ENCODE measurements around the gene THBS3. TPM values are rescaled to one million over a fixed set of nuclear protein-coding genes. Genes with fewer than 3 reads are reported as not detected.
"Not testable (repeated sequence)": the region's sequence is repeated elsewhere in the genome, so short reads cannot be mapped to it uniquely, and the experiment has no call there.

The THBS3 gene
- total RNA-seq, 1 donor from 2014 or later, result 40.2 TPM

GRCh38 chr1:155225404-155225759 is 17.7 kb upstream of the THBS3 start:
- not testable (repeated sequence) for H3K4me3 ChIP-seq (ENCODE audit: low read length in 3 of 3); H3K9me3 ChIP-seq (ENCODE audit: control insufficient read depth in 3 of 3, low read length in 3 of 3); H3K9ac ChIP-seq (ENCODE audit: low read depth in 1 of 3, low read length in 3 of 3); H3K27ac ChIP-seq (ENCODE audit: low read depth, low read length); H3K27me3 ChIP-seq (ENCODE audit: control insufficient read depth in 3 of 3, insufficient read depth in 3 of 3, low read length in 3 of 3); H3K36me3 ChIP-seq (ENCODE audit: control insufficient read depth in 3 of 3, insufficient read depth in 3 of 3, low read length in 3 of 3)
- H3K4me1 ChIP-seq (ENCODE audit: control insufficient read depth in 3 of 3, insufficient read depth in 3 of 3, low read length in 3 of 3), result peaks cover 13 to 20% (median 14%) of the 10 kb centered on the region in 3 donors

- H3K4me3 ChIP-seq (ENCODE audit: low read length in 3 of 3), result no peak overlapping the region
- peaks cover 12 to 18% (median 16%) of the 10 kb centered on the region in 3 donors for H3K4me1 ChIP-seq (ENCODE audit: control insufficient read depth in 3 of 3, insufficient read depth in 3 of 3, low read length in 3 of 3)
- no peaks in the 10 kb centered on the region for H3K36me3 ChIP-seq (ENCODE audit: control insufficient read depth in 3 of 3, insufficient read depth in 3 of 3, low read length in 3 of 3)
- H3K9me3 ChIP-seq (ENCODE audit: control insufficient read depth in 3 of 3, low read length in 3 of 3), result no peaks in the 10 kb centered on the region
- H3K27me3 ChIP-seq (ENCODE audit: control insufficient read depth in 3 of 3, insufficient read depth in 3 of 3, low read length in 3 of 3), result no peaks in the 10 kb centered on the region
- no peak overlapping the region for H3K9ac ChIP-seq (ENCODE audit: low read depth in 1 of 3, low read length in 3 of 3)
- no peak overlapping the region for H3K27ac ChIP-seq (ENCODE audit: low read depth, low read length)
These were observed 15.3 kb upstream of the THBS3 start for GRCh38 chr1:155223047-155223446.

- H3K4me1 ChIP-seq (ENCODE audit: control insufficient read depth in 3 of 3, insufficient read depth in 3 of 3, low read length in 3 of 3); H3K27ac ChIP-seq (ENCODE audit: low read depth, low read length); H3K4me3 ChIP-seq (ENCODE audit: low read length in 3 of 3): not testable (repeated sequence)
These were observed 12.7 kb upstream of the THBS3 start for GRCh38 chr1:155220211-155220965.

GRCh38 chr1:155219592-155220031 is 11.9 kb upstream of the THBS3 start:
- Histone ChIP-seq H3K36me3 (ENCODE audit: control insufficient read depth in 3 of 3, insufficient read depth in 3 of 3, low read length in 3 of 3) (peaks cover 0 to 2% (median 0%) of the 10 kb centered on the region in 3 donors), H3K9me3 (ENCODE audit: control insufficient read depth in 3 of 3, low read length in 3 of 3) (no peaks in the 10 kb centered on the region), H3K4me1 (ENCODE audit: control insufficient read depth in 3 of 3, insufficient read depth in 3 of 3, low read length in 3 of 3) (peaks cover 0 to 3% (median 0%) of the 10 kb centered on the region in 3 donors), H3K9ac (ENCODE audit: low read depth in 1 of 3, low read length in 3 of 3) (no peak overlapping the region), H3K27me3 (ENCODE audit: control insufficient read depth in 3 of 3, insufficient read depth in 3 of 3, low read length in 3 of 3) (no peaks in the 10 kb centered on the region), H3K27ac (ENCODE audit: low read depth, low read length) (no peak overlapping the region), H3K4me3 (ENCODE audit: low read length in 3 of 3) (peak overlapping the region in 2 of 3 donors; percentile 29 to 45)

More at GRCh38 chr1:155220211-155220965, 12.7 kb upstream of the THBS3 start:
- not testable (repeated sequence) for H3K36me3 ChIP-seq (ENCODE audit: control insufficient read depth in 3 of 3, insufficient read depth in 3 of 3, low read length in 3 of 3); H3K9me3 ChIP-seq (ENCODE audit: control insufficient read depth in 3 of 3, low read length in 3 of 3); H3K27me3 ChIP-seq (ENCODE audit: control insufficient read depth in 3 of 3, insufficient read depth in 3 of 3, low read length in 3 of 3); H3K9ac ChIP-seq (ENCODE audit: low read depth in 1 of 3, low read length in 3 of 3)

GRCh38 chr1:155218854-155219591 is 11.3 kb upstream of the THBS3 start:
- Histone ChIP-seq H3K27me3 (ENCODE audit: control insufficient read depth in 3 of 3, insufficient read depth in 3 of 3, low read length in 3 of 3) (no peaks in the 10 kb centered on the region), H3K4me3 (ENCODE audit: low read length in 3 of 3) (peak overlapping the region; percentile 29 to 59 (median 45)), H3K9ac (ENCODE audit: low read depth in 1 of 3, low read length in 3 of 3) (no peak overlapping the region), H3K27ac (ENCODE audit: low read depth, low read length) (no peak overlapping the region), H3K9me3 (ENCODE audit: control insufficient read depth in 3 of 3, low read length in 3 of 3) (no peaks in the 10 kb centered on the region), H3K4me1 (ENCODE audit: control insufficient read depth in 3 of 3, insufficient read depth in 3 of 3, low read length in 3 of 3) (peaks cover 0 to 3% (median 0%) of the 10 kb centered on the region in 3 donors), H3K36me3 (ENCODE audit: control insufficient read depth in 3 of 3, insufficient read depth in 3 of 3, low read length in 3 of 3) (peaks cover 0 to 2% (median 0%) of the 10 kb centered on the region in 3 donors)

GRCh38 chr1:155214702-155215101 is 7.0 kb upstream of the THBS3 start:
- not testable (repeated sequence) for H3K4me1 ChIP-seq (ENCODE audit: control insufficient read depth in 3 of 3, insufficient read depth in 3 of 3, low read length in 3 of 3); H3K27ac ChIP-seq (ENCODE audit: low read depth, low read length); H3K9me3 ChIP-seq (ENCODE audit: control insufficient read depth in 3 of 3, low read length in 3 of 3); H3K9ac ChIP-seq (ENCODE audit: low read depth in 1 of 3, low read length in 3 of 3); H3K4me3 ChIP-seq (ENCODE audit: low read length in 3 of 3); H3K27me3 ChIP-seq (ENCODE audit: control insufficient read depth in 3 of 3, insufficient read depth in 3 of 3, low read length in 3 of 3)
- H3K36me3 ChIP-seq (ENCODE audit: control insufficient read depth in 3 of 3, insufficient read depth in 3 of 3, low read length in 3 of 3), result peaks cover 0 to 13% (median 11%) of the 10 kb centered on the region in 3 donors

GRCh38 chr1:155212051-155212440 is 4.3 kb upstream of the THBS3 start:
- not testable (repeated sequence) for H3K27ac ChIP-seq (ENCODE audit: low read depth, low read length)

GRCh38 chr1:155211381-155212050 is 3.8 kb upstream of the THBS3 start:
- H3K36me3 ChIP-seq (ENCODE audit: control insufficient read depth in 3 of 3, insufficient read depth in 3 of 3, low read length in 3 of 3), result peaks cover 0 to 13% (median 11%) of the 10 kb centered on the region in 3 donors
- H3K4me1 ChIP-seq (ENCODE audit: control insufficient read depth in 3 of 3, insufficient read depth in 3 of 3, low read length in 3 of 3), result peaks cover 21 to 31% (median 29%) of the 10 kb centered on the region in 3 donors
- not testable (repeated sequence) for H3K4me3 ChIP-seq (ENCODE audit: low read length in 3 of 3); H3K9ac ChIP-seq (ENCODE audit: low read depth in 1 of 3, low read length in 3 of 3); H3K9me3 ChIP-seq (ENCODE audit: control insufficient read depth in 3 of 3, low read length in 3 of 3); H3K27me3 ChIP-seq (ENCODE audit: control insufficient read depth in 3 of 3, insufficient read depth in 3 of 3, low read length in 3 of 3)
- H3K27ac ChIP-seq (ENCODE audit: low read depth, low read length), result peak overlapping the region; percentile 12

More at GRCh38 chr1:155212051-155212440, 4.3 kb upstream of the THBS3 start:
- H3K4me3 ChIP-seq (ENCODE audit: low read length in 3 of 3); H3K27me3 ChIP-seq (ENCODE audit: control insufficient read depth in 3 of 3, insufficient read depth in 3 of 3, low read length in 3 of 3); H3K9me3 ChIP-seq (ENCODE audit: control insufficient read depth in 3 of 3, low read length in 3 of 3); H3K9ac ChIP-seq (ENCODE audit: low read depth in 1 of 3, low read length in 3 of 3): not testable (repeated sequence)
- H3K36me3 ChIP-seq (ENCODE audit: control insufficient read depth in 3 of 3, insufficient read depth in 3 of 3, low read length in 3 of 3), result peaks cover 0 to 13% (median 11%) of the 10 kb centered on the region in 3 donors
- H3K4me1 ChIP-seq (ENCODE audit: control insufficient read depth in 3 of 3, insufficient read depth in 3 of 3, low read length in 3 of 3), result peaks cover 18 to 26% (median 25%) of the 10 kb centered on the region in 3 donors

- peaks cover 21 to 34% (median 31%) of the 10 kb centered on the region in 3 donors for H3K4me1 ChIP-seq (ENCODE audit: control insufficient read depth in 3 of 3, insufficient read depth in 3 of 3, low read length in 3 of 3)
- H3K9ac ChIP-seq (ENCODE audit: low read depth in 1 of 3, low read length in 3 of 3), result no peak overlapping the region
- H3K4me3 ChIP-seq (ENCODE audit: low read length in 3 of 3), result peak overlapping the region in 1 of 3 donors; percentile 98
- H3K27me3 ChIP-seq (ENCODE audit: control insufficient read depth in 3 of 3, insufficient read depth in 3 of 3, low read length in 3 of 3), result no peaks in the 10 kb centered on the region
- H3K27ac ChIP-seq (ENCODE audit: low read depth, low read length), result no peak overlapping the region
- no peaks in the 10 kb centered on the region for H3K9me3 ChIP-seq (ENCODE audit: control insufficient read depth in 3 of 3, low read length in 3 of 3)
- peaks cover 0 to 18% (median 11%) of the 10 kb centered on the region in 3 donors for H3K36me3 ChIP-seq (ENCODE audit: control insufficient read depth in 3 of 3, insufficient read depth in 3 of 3, low read length in 3 of 3)
These were observed 2.8 kb upstream of the THBS3 start for GRCh38 chr1:155210314-155211104.
